Coronary artery (tissue), 2 donors: ENCODE data around the gene EHMT1.
"Not testable (repeated sequence)": the region's sequence is repeated elsewhere in the genome, so short reads cannot be mapped to it uniquely, and the experiment has no call there.

Source experiments
- DNase-seq: peaks from one replicate; pipeline ENCODE4 v3.0.0-alpha.2; 2017; ENCODE audit warnings: low spot score
- H3K27ac ChIP-seq, 2 donors: fragments of 200-600 bp; sonication (generic); one replicate each; pipeline ENCODE4 v1.5.1; 2016 to 2019
- H3K4me3 ChIP-seq: fragments of 200-600 bp; sonication (generic); 2 replicates; pipeline ENCODE4 v1.5.1; 2016; ENCODE audit warnings: mild to moderate bottlenecking, moderate library complexity
- CTCF ChIP-seq: fragments of 200-600 bp; sonication (generic); IDR thresholded peaks from one replicate; pipeline ENCODE4 v1.5.1; 2019; ENCODE audit warnings: antibody characterized with exemption

The EHMT1 gene

GRCh38 chr9:137801023-137801319 lies 182.2 kb downstream of the EHMT1 start:
- Histone ChIP-seq H3K27ac (no peak overlapping the region), H3K4me3 (no peak overlapping the region)
- no peak for TF ChIP-seq CTCF
- DNase-seq: no peak

GRCh38 chr9:137802021-137802420 lies 183.2 kb downstream of the EHMT1 start:
- Histone ChIP-seq H3K27ac (no peak overlapping the region), H3K4me3 (no peak overlapping the region)
- no peak for TF ChIP-seq CTCF
- DNase-seq: no peak

GRCh38 chr9:137802521-137803243 lies 183.9 kb downstream of the EHMT1 start:
- Histone ChIP-seq H3K4me3 (no peak overlapping the region), H3K27ac (no peak overlapping the region)
- no peak for DNase-seq
- TF ChIP-seq CTCF: no peak

GRCh38 chr9:137804908-137805630 lies 186.3 kb downstream of the EHMT1 start:
- no peak overlapping the region for H3K27ac ChIP-seq
- no peak for TF ChIP-seq CTCF
- no peak for DNase-seq
- no peak overlapping the region for H3K4me3 ChIP-seq

- H3K4me3 ChIP-seq: no peak overlapping the region
- H3K27ac ChIP-seq: no peak overlapping the region
- no peak for TF ChIP-seq CTCF
- no peak for DNase-seq
Measured at GRCh38 chr9:137807721-137808703, 189.2 kb downstream of the EHMT1 start.

- no peak for DNase-seq
- TF ChIP-seq CTCF: no peak
- Histone ChIP-seq H3K27ac (no peak overlapping the region), H3K4me3 (no peak overlapping the region)
Measured at GRCh38 chr9:137809040-137809576, 190.3 kb downstream of the EHMT1 start.

GRCh38 chr9:137809726-137810450 lies 191.1 kb downstream of the EHMT1 start:
- H3K27ac ChIP-seq, DNase-seq, H3K4me3 ChIP-seq: not testable (repeated sequence)
